ENCODE measurements around the gene GRIP2. TPM values are rescaled to one million over a fixed set of nuclear protein-coding genes. Genes with fewer than 3 reads are reported as not detected.
A peak's percentile ranks its signal among the peaks of the same experiment; 100 is the strongest.

The GRIP2 gene
- total and polyA plus RNA-seq, 9 of the 15 experiments (the other 6 are each of a cell fraction or from before 2014, with no cell fraction given) = 0.01 TPM; not detected in 7

GRCh38 chr3:14518893-14519292 lies 21.2 kb downstream of the GRIP2 start:
- no TSS peak for BruUV-seq (replicated peaks)
- H3K4me2 ChIP-seq (ENCODE audit: insufficient read depth, low read length) = no peak overlapping the region
- WGBS (ENCODE audit: insufficient coverage, low coverage, missing lambda C conversion rate) = 3% methylated on average over 11 of the region's 11 CpGs
- in situ Hi-C loops (cut with MboI) (loop anchor here (25.0 kb wide), 1 partner anchor 393 kb away; no protein-coding TSS in a partner anchor), intact Hi-C loops (cut with micrococcal nuclease) (no loop called here)
- H3K9me1 ChIP-seq (ENCODE audit: control insufficient read depth, insufficient read depth, low read length) = no peaks in the 10 kb centered on the region
- POLR2A ChIA-PET = interaction anchor here (1.6 kb wide), 1 partner anchor 15 kb away, joined by 6 read pairs; no protein-coding TSS in a partner anchor
- H3K9me3 ChIP-seq (replicated peaks; ENCODE audit: control insufficient read depth, insufficient read depth, low read depth, low read length) = no peaks in the 10 kb centered on the region
- FAIRE-seq (no peak), DNase-seq (ENCODE audit: extremely low read depth in 1 of 4, low spot score in 3 of 4) (no peak), ATAC-seq (no peak)
- no peak overlapping the region for H3K27ac ChIP-seq (ENCODE audit: extremely low read depth, low read depth, low read length)
- no peak overlapping the region for H3K4me3 ChIP-seq
- CTCF ChIA-PET (ENCODE audit: low intra/inter-chr PET ratio) = no interaction called here
- H3K9ac ChIP-seq (ENCODE audit: insufficient read depth in 1 of 2, low read depth in 2 of 2, low read length in 2 of 2) = no peak overlapping the region
- TF ChIP-seq MAX (CRISPR knock-in tag; IDR thresholded peaks at IDR 0.05) (0 out of 2 replicates have a peak, but pooled peaks have one; percentile 31), ADNP (tag; IDR thresholded peaks at IDR 0.05) (no peak), L3MBTL2 (IDR thresholded peaks at IDR 0.05) (peak; percentile 54; the same call in 1 of the 2 replicates), DMBX1 (CRISPR knock-in tag; IDR thresholded peaks at IDR 0.05; ENCODE audit: borderline replicate concordance) (no peak)
- peaks cover 13% of the 10 kb centered on the region for H4K20me1 ChIP-seq (replicated peaks; ENCODE audit: control insufficient read depth, insufficient read depth, low read length)
- H3K36me3 ChIP-seq (ENCODE audit: control insufficient read depth, insufficient read depth, low read length) = no peaks in the 10 kb centered on the region
- H2AFZ ChIP-seq (ENCODE audit: low read depth, low read length) = no peak overlapping the region
- peaks cover 0 to 17% of the 10 kb centered on the region in 2 experiments; a peak in 1 of 5 replicates for H3K4me1 ChIP-seq (replicated peaks in 1 of 2; ENCODE audit: control insufficient read depth in 2 of 2, insufficient read depth in 2 of 2, low read length in 2 of 2)
- H3K79me2 ChIP-seq (ENCODE audit: control insufficient read depth, insufficient read depth, low read length) = no peaks in the 10 kb centered on the region
- peaks cover 72 to 76% of the 10 kb centered on the region in 2 experiments for H3K27me3 ChIP-seq (ENCODE audit: control insufficient read depth in 2 of 2, insufficient read depth in 2 of 2, low read length in 2 of 2)

- no peak overlapping the region for H3K27ac ChIP-seq (ENCODE audit: extremely low read depth, low read depth, low read length)
- peaks cover 0 to 21% of the 10 kb centered on the region in 2 experiments; a peak in 1 of 5 replicates for H3K4me1 ChIP-seq (replicated peaks in 1 of 2; ENCODE audit: control insufficient read depth in 2 of 2, insufficient read depth in 2 of 2, low read length in 2 of 2)
- WGBS (ENCODE audit: insufficient coverage, low coverage, missing lambda C conversion rate) = 6% methylated on average over 7 of the region's 7 CpGs
- DNase-seq (ENCODE audit: extremely low read depth in 1 of 4, low spot score in 3 of 4) (no peak), FAIRE-seq (no peak), ATAC-seq (no peak)
- H3K79me2 ChIP-seq (ENCODE audit: control insufficient read depth, insufficient read depth, low read length) = no peaks in the 10 kb centered on the region
- H3K27me3 ChIP-seq (ENCODE audit: control insufficient read depth in 2 of 2, insufficient read depth in 2 of 2, low read length in 2 of 2) = peaks cover 70 to 76% of the 10 kb centered on the region in 2 experiments
- no peak overlapping the region for H3K4me2 ChIP-seq (ENCODE audit: insufficient read depth, low read length)
- no peaks in the 10 kb centered on the region for H3K9me3 ChIP-seq (replicated peaks; ENCODE audit: control insufficient read depth, insufficient read depth, low read depth, low read length)
- H4K20me1 ChIP-seq (replicated peaks; ENCODE audit: control insufficient read depth, insufficient read depth, low read length) = peaks cover 13% of the 10 kb centered on the region
- ChIA-PET POLR2A (interaction anchor here (1.6 kb wide), 1 partner anchor 15 kb away, joined by 6 read pairs; no protein-coding TSS in a partner anchor), CTCF (ENCODE audit: low intra/inter-chr PET ratio) (no interaction called here)
- BruUV-seq (replicated peaks) = no TSS peak
- in situ Hi-C loops (cut with MboI) (loop anchor here (25.0 kb wide), 1 partner anchor 394 kb away; no protein-coding TSS in a partner anchor), intact Hi-C loops (cut with micrococcal nuclease) (no loop called here)
- no peak overlapping the region for H3K4me3 ChIP-seq
- TF ChIP-seq ZNF253 (CRISPR knock-in tag; conservative IDR thresholded peaks at IDR 0.05) = no peak
- TF ChIP-seq NCOA4 (IDR thresholded peaks at IDR 0.05; ENCODE audit: partially characterized antibody) = no peak
- no peak for TF ChIP-seq SAFB (IDR thresholded peaks at IDR 0.05; ENCODE audit: borderline replicate concordance, low read depth, low read length)
- no peak overlapping the region for H2AFZ ChIP-seq (ENCODE audit: low read depth, low read length)
- H3K36me3 ChIP-seq (ENCODE audit: control insufficient read depth, insufficient read depth, low read length) = no peaks in the 10 kb centered on the region
- H3K9me1 ChIP-seq (ENCODE audit: control insufficient read depth, insufficient read depth, low read length) = no peaks in the 10 kb centered on the region
- no peak overlapping the region for H3K9ac ChIP-seq (ENCODE audit: insufficient read depth in 1 of 2, low read depth in 2 of 2, low read length in 2 of 2)
Measured at GRCh38 chr3:14518432-14518802, 21.7 kb downstream of the GRIP2 start.

Data from K562 (cell line).